ENCODE data around the gene RPL37.
A peak's percentile ranks its signal among the peaks of the same experiment; 100 is the strongest.
"Not testable (repeated sequence)": the region's sequence is repeated elsewhere in the genome, so short reads cannot be mapped to it uniquely, and the experiment has no call there.

Gene RPL37

GRCh38 chr5:40813698-40814281 is 21.2 kb downstream of the RPL37 start:
- Histone ChIP-seq H3K27ac (ENCODE audit: low read length) (no peak overlapping the region), H3K4me1 (ENCODE audit: control insufficient read depth in 1 of 2, insufficient read depth in 2 of 2, low read length in 2 of 2) (no peaks in the 10 kb centered on the region), H3K9me3 (ENCODE audit: control insufficient read depth in 1 of 2, low read length in 2 of 2) (no peaks in the 10 kb centered on the region)

GRCh38 chr5:40812125-40812524 is 22.9 kb downstream of the RPL37 start:
- H3K36me3 ChIP-seq (ENCODE audit: control insufficient read depth in 1 of 2, insufficient read depth in 2 of 2, low read length in 2 of 2) = no peaks in the 10 kb centered on the region
- no peaks in the 10 kb centered on the region for H3K27me3 ChIP-seq (ENCODE audit: low read depth, low read length)
- no peaks in the 10 kb centered on the region for H3K9me3 ChIP-seq (ENCODE audit: control insufficient read depth in 1 of 2, low read length in 2 of 2)
- no peak overlapping the region for H3K4me3 ChIP-seq (ENCODE audit: low read depth in 1 of 2, low read length in 2 of 2)
- H3K4me1 ChIP-seq (ENCODE audit: control insufficient read depth in 1 of 2, insufficient read depth in 2 of 2, low read length in 2 of 2) = no peaks in the 10 kb centered on the region
- no peak overlapping the region for H3K27ac ChIP-seq (ENCODE audit: low read length)

More at GRCh38 chr5:40813698-40814281, 21.2 kb downstream of the RPL37 start:
- no peaks in the 10 kb centered on the region for H3K36me3 ChIP-seq (ENCODE audit: control insufficient read depth in 1 of 2, insufficient read depth in 2 of 2, low read length in 2 of 2)
- no peak overlapping the region for H3K4me3 ChIP-seq (ENCODE audit: low read depth in 1 of 2, low read length in 2 of 2)
- no peaks in the 10 kb centered on the region for H3K27me3 ChIP-seq (ENCODE audit: low read depth, low read length)

- Histone ChIP-seq H3K9me3 (ENCODE audit: control insufficient read depth in 1 of 2, low read length in 2 of 2) (no peaks in the 10 kb centered on the region), H3K27me3 (ENCODE audit: low read depth, low read length) (no peaks in the 10 kb centered on the region), H3K4me3 (ENCODE audit: low read depth in 1 of 2, low read length in 2 of 2) (no peak overlapping the region), H3K36me3 (ENCODE audit: control insufficient read depth in 1 of 2, insufficient read depth in 2 of 2, low read length in 2 of 2) (no peaks in the 10 kb centered on the region), H3K4me1 (ENCODE audit: control insufficient read depth in 1 of 2, insufficient read depth in 2 of 2, low read length in 2 of 2) (peaks cover 0 to 2% of the 10 kb centered on the region in 2 donors), H3K27ac (ENCODE audit: low read length) (no peak overlapping the region)
Observed at GRCh38 chr5:40801771-40802562, 33.1 kb downstream of the RPL37 start.

GRCh38 chr5:40799258-40799657 is 35.8 kb downstream of the RPL37 start:
- no peaks in the 10 kb centered on the region for H3K36me3 ChIP-seq (ENCODE audit: control insufficient read depth in 1 of 2, insufficient read depth in 2 of 2, low read length in 2 of 2)
- H3K4me3 ChIP-seq (ENCODE audit: low read depth in 1 of 2, low read length in 2 of 2) = peak overlapping the region in 1 of 2 donors; percentile 86
- peaks cover 7 to 14% of the 10 kb centered on the region in 2 donors for H3K4me1 ChIP-seq (ENCODE audit: control insufficient read depth in 1 of 2, insufficient read depth in 2 of 2, low read length in 2 of 2)
- H3K27me3 ChIP-seq (ENCODE audit: low read depth, low read length) = no peaks in the 10 kb centered on the region
- H3K9me3 ChIP-seq (ENCODE audit: control insufficient read depth in 1 of 2, low read length in 2 of 2) = no peaks in the 10 kb centered on the region
- peak overlapping the region; percentile 19 for H3K27ac ChIP-seq (ENCODE audit: low read length)

GRCh38 chr5:40798801-40799210 is 36.2 kb downstream of the RPL37 start:
- peak overlapping the region; percentile 76 to 86 for H3K4me3 ChIP-seq (ENCODE audit: low read depth in 1 of 2, low read length in 2 of 2)
- no peaks in the 10 kb centered on the region for H3K27me3 ChIP-seq (ENCODE audit: low read depth, low read length)
- H3K9me3 ChIP-seq (ENCODE audit: control insufficient read depth in 1 of 2, low read length in 2 of 2) = no peaks in the 10 kb centered on the region
- peak overlapping the region; percentile 79 for H3K27ac ChIP-seq (ENCODE audit: low read length)
- H3K4me1 ChIP-seq (ENCODE audit: control insufficient read depth in 1 of 2, insufficient read depth in 2 of 2, low read length in 2 of 2) = peaks cover 7 to 14% of the 10 kb centered on the region in 2 donors
- no peaks in the 10 kb centered on the region for H3K36me3 ChIP-seq (ENCODE audit: control insufficient read depth in 1 of 2, insufficient read depth in 2 of 2, low read length in 2 of 2)

GRCh38 chr5:40798012-40798800 is 36.8 kb downstream of the RPL37 start, which contains the start of gene PRKAA1:
TSS of gene PRKAA1 (minus strand) at chr5:40798374. CDS start at chr5:40798189, 185 bp downstream.
- H3K4me1 ChIP-seq (ENCODE audit: control insufficient read depth in 1 of 2, insufficient read depth in 2 of 2, low read length in 2 of 2) = peaks cover 7 to 14% of the 10 kb centered on the region in 2 donors
- no peaks in the 10 kb centered on the region for H3K27me3 ChIP-seq (ENCODE audit: low read depth, low read length)
- H3K27ac ChIP-seq (ENCODE audit: low read length) = peak within 1 kb of the TSS; percentile 86
- no peaks in the 10 kb centered on the region for H3K9me3 ChIP-seq (ENCODE audit: control insufficient read depth in 1 of 2, low read length in 2 of 2)
- H3K36me3 ChIP-seq (ENCODE audit: control insufficient read depth in 1 of 2, insufficient read depth in 2 of 2, low read length in 2 of 2) = no peaks in the 10 kb centered on the region
- H3K4me3 ChIP-seq (ENCODE audit: low read depth in 1 of 2, low read length in 2 of 2) = peak within 1 kb of the TSS; percentile 86 to 96

GRCh38 chr5:40797273-40798011 is 37.6 kb downstream of the RPL37 start:
- Histone ChIP-seq H3K27ac (ENCODE audit: low read length) (peak overlapping the region; percentile 86), H3K36me3 (ENCODE audit: control insufficient read depth in 1 of 2, insufficient read depth in 2 of 2, low read length in 2 of 2) (no peaks in the 10 kb centered on the region), H3K9me3 (ENCODE audit: control insufficient read depth in 1 of 2, low read length in 2 of 2) (no peaks in the 10 kb centered on the region), H3K4me1 (ENCODE audit: control insufficient read depth in 1 of 2, insufficient read depth in 2 of 2, low read length in 2 of 2) (peaks cover 7 to 14% of the 10 kb centered on the region in 2 donors), H3K27me3 (ENCODE audit: low read depth, low read length) (no peaks in the 10 kb centered on the region), H3K4me3 (ENCODE audit: low read depth in 1 of 2, low read length in 2 of 2) (peak overlapping the region; percentile 86 to 96)

- peaks cover 9 to 14% of the 10 kb centered on the region in 2 donors for H3K4me1 ChIP-seq (ENCODE audit: control insufficient read depth in 1 of 2, insufficient read depth in 2 of 2, low read length in 2 of 2)
- H3K27me3 ChIP-seq (ENCODE audit: low read depth, low read length) = no peaks in the 10 kb centered on the region
- H3K36me3 ChIP-seq (ENCODE audit: control insufficient read depth in 1 of 2, insufficient read depth in 2 of 2, low read length in 2 of 2) = no peaks in the 10 kb centered on the region
- no peaks in the 10 kb centered on the region for H3K9me3 ChIP-seq (ENCODE audit: control insufficient read depth in 1 of 2, low read length in 2 of 2)
- H3K4me3 ChIP-seq (ENCODE audit: low read depth in 1 of 2, low read length in 2 of 2) = peak overlapping the region; percentile 86 to 96
- peak overlapping the region; percentile 86 for H3K27ac ChIP-seq (ENCODE audit: low read length)
Observed at GRCh38 chr5:40796487-40796889, 38.5 kb downstream of the RPL37 start.

GRCh38 chr5:40794877-40795276 is 40.1 kb downstream of the RPL37 start:
- H3K27ac ChIP-seq (ENCODE audit: low read length); H3K4me3 ChIP-seq (ENCODE audit: low read depth in 1 of 2, low read length in 2 of 2); H3K36me3 ChIP-seq (ENCODE audit: control insufficient read depth in 1 of 2, insufficient read depth in 2 of 2, low read length in 2 of 2); H3K27me3 ChIP-seq (ENCODE audit: low read depth, low read length); H3K9me3 ChIP-seq (ENCODE audit: control insufficient read depth in 1 of 2, low read length in 2 of 2): not testable (repeated sequence)
- H3K4me1 ChIP-seq (ENCODE audit: control insufficient read depth in 1 of 2, insufficient read depth in 2 of 2, low read length in 2 of 2) = peaks cover 14% of the 10 kb centered on the region in 2 donors

- H3K4me1 ChIP-seq (ENCODE audit: control insufficient read depth in 1 of 2, insufficient read depth in 2 of 2, low read length in 2 of 2) = peaks cover 14% of the 10 kb centered on the region in 2 donors
- H3K4me3 ChIP-seq (ENCODE audit: low read depth in 1 of 2, low read length in 2 of 2); H3K36me3 ChIP-seq (ENCODE audit: control insufficient read depth in 1 of 2, insufficient read depth in 2 of 2, low read length in 2 of 2); H3K27ac ChIP-seq (ENCODE audit: low read length); H3K9me3 ChIP-seq (ENCODE audit: control insufficient read depth in 1 of 2, low read length in 2 of 2); H3K27me3 ChIP-seq (ENCODE audit: low read depth, low read length): not testable (repeated sequence)
Observed at GRCh38 chr5:40794340-40794739, 40.7 kb downstream of the RPL37 start.
